GM12891 (cell line): Measurements from ENCODE around the gene CLBA1.
"Not testable (repeated sequence)": the region's sequence is repeated elsewhere in the genome, so short reads cannot be mapped to it uniquely, and the experiment has no call there.

Experiments used
- DNase-seq: peaks from one replicate; pipeline ENCODE4 v3.0.0; 2011; ENCODE audit warnings: low spot score; ENCODE audit not compliant: insufficient read length
- FAIRE-seq: peaks from 2 replicates; lab custom pipeline; 2011; peaks lifted over from hg19 to GRCh38; lab: Jason Lieb, UNC
- PAX5 ChIP-seq: IDR thresholded peaks from 2 replicates; pipeline ENCODE4 v1.6.1; 2011; ENCODE audit warnings: low read length, moderate library complexity, mild to moderate bottlenecking; ENCODE audit not compliant: insufficient read depth, severe bottlenecking
- POLR2A ChIP-seq: IDR thresholded peaks from 2 replicates; pipeline ENCODE4 v1.6.1; 2011; ENCODE audit warnings: low read depth, low read length, control low read depth
- POLR2AphosphoS5 ChIP-seq: IDR thresholded peaks from 2 replicates; pipeline ENCODE4 v1.6.1; 2011; ENCODE audit warnings: low read depth, low read length, control low read depth
- POU2F2 ChIP-seq: IDR thresholded peaks from 2 replicates; pipeline ENCODE4 v1.6.1; 2011; ENCODE audit warnings: low read depth, mild to moderate bottlenecking, control low read depth, low read length, moderate library complexity
- SPI1 ChIP-seq: IDR thresholded peaks from 2 replicates; pipeline ENCODE4 v1.6.1; 2011; ENCODE audit warnings: low read depth, low read length, control low read depth
- TAF1 ChIP-seq: IDR thresholded peaks from 2 replicates; pipeline ENCODE4 v1.6.1; 2011; ENCODE audit warnings: low read depth, low read length, control low read depth

The CLBA1 gene

GRCh38 chr14:104948736-104949031 is 36.9 kb upstream of the CLBA1 start:
- DNase-seq (no peak), FAIRE-seq (no peak)
- no peak for TF ChIP-seq POLR2AphosphoS5
- TF ChIP-seq TAF1: no peak
- no peak for TF ChIP-seq PAX5
- TF ChIP-seq SPI1: no peak
- TF ChIP-seq POLR2A: no peak
- no peak for TF ChIP-seq POU2F2

GRCh38 chr14:104949406-104949955 is 36.1 kb upstream of the CLBA1 start:
- not testable (repeated sequence) for FAIRE-seq, DNase-seq

- FAIRE-seq: no peak
- no peak for DNase-seq
- TF ChIP-seq PAX5: no peak
- no peak for TF ChIP-seq TAF1
- TF ChIP-seq POLR2AphosphoS5: no peak
- no peak for TF ChIP-seq SPI1
- TF ChIP-seq POLR2A: no peak
- no peak for TF ChIP-seq POU2F2
Measured at GRCh38 chr14:104950021-104950420, 35.6 kb upstream of the CLBA1 start.

GRCh38 chr14:104950701-104951100 is 34.9 kb upstream of the CLBA1 start:
- FAIRE-seq, DNase-seq: not testable (repeated sequence)

GRCh38 chr14:104951863-104952657 is 33.5 kb upstream of the CLBA1 start:
- not testable (repeated sequence) for FAIRE-seq, DNase-seq

- DNase-seq (no peak), FAIRE-seq (no peak)
- TF ChIP-seq SPI1: no peak
- TF ChIP-seq TAF1: no peak
- no peak for TF ChIP-seq PAX5
Measured at GRCh38 chr14:104953097-104953496, 32.5 kb upstream of the CLBA1 start.

- no peak for FAIRE-seq
- TF ChIP-seq POLR2A: no peak
- TF ChIP-seq PAX5: no peak
- no peak for TF ChIP-seq TAF1
- no peak for TF ChIP-seq POLR2AphosphoS5
- no peak for TF ChIP-seq SPI1
- no peak for TF ChIP-seq POU2F2
- DNase-seq: no peak
Measured at GRCh38 chr14:104953896-104954656, 31.5 kb upstream of the CLBA1 start.

- FAIRE-seq (no peak), DNase-seq (no peak)
- no peak for TF ChIP-seq PAX5
- TF ChIP-seq SPI1: no peak
- no peak for TF ChIP-seq POLR2A
- no peak for TF ChIP-seq POLR2AphosphoS5
- TF ChIP-seq POU2F2: no peak
- no peak for TF ChIP-seq TAF1
Measured at GRCh38 chr14:104954746-104955395, 30.7 kb upstream of the CLBA1 start.

- DNase-seq: no peak
- FAIRE-seq: no peak
- TF ChIP-seq POLR2AphosphoS5 (no peak), SPI1 (no peak), POU2F2 (no peak), POLR2A (no peak), TAF1 (no peak), PAX5 (no peak)
Measured at GRCh38 chr14:104955396-104955770, 30.2 kb upstream of the CLBA1 start.

GRCh38 chr14:104956290-104956890 is 29.2 kb upstream of the CLBA1 start:
- no peak for FAIRE-seq
- TF ChIP-seq PAX5: no peak
- no peak for TF ChIP-seq SPI1
- TF ChIP-seq POLR2A: no peak
- TF ChIP-seq POLR2AphosphoS5: no peak
- no peak for TF ChIP-seq TAF1
- no peak for TF ChIP-seq POU2F2
- no peak for DNase-seq
